Effector CD4-positive, alpha-beta T cell (primary cell): ENCODE data around the gene KCNE1.

ENCODE experiments used
- DNase-seq: peaks from one replicate; pipeline ENCODE4 v3.0.0-alpha.2; 2020

The KCNE1 gene

GRCh38 chr21:34535886-34536285 is 23.9 kb upstream of the KCNE1 start:
- DNase-seq, result no peak

GRCh38 chr21:34534522-34534921 is 22.5 kb upstream of the KCNE1 start:
- no peak for DNase-seq

GRCh38 chr21:34533938-34534337 is 21.9 kb upstream of the KCNE1 start:
- no peak for DNase-seq

- DNase-seq, result no peak
Measured at GRCh38 chr21:34531399-34531798, 19.4 kb upstream of the KCNE1 start.

- no peak for DNase-seq
Measured at GRCh38 chr21:34530261-34530660, 18.3 kb upstream of the KCNE1 start.

GRCh38 chr21:34528131-34528561 is 16.1 kb upstream of the KCNE1 start:
- no peak for DNase-seq

- DNase-seq, result no peak
Measured at GRCh38 chr21:34526618-34527290, 14.7 kb upstream of the KCNE1 start.

GRCh38 chr21:34526241-34526617 is 14.2 kb upstream of the KCNE1 start:
- DNase-seq, result no peak

GRCh38 chr21:34524646-34525601 is 12.9 kb upstream of the KCNE1 start:
- DNase-seq, result no peak

- no peak for DNase-seq
Measured at GRCh38 chr21:34523019-34523555, 11.1 kb upstream of the KCNE1 start.

- DNase-seq, result no peak
Measured at GRCh38 chr21:34522284-34522683, 10.3 kb upstream of the KCNE1 start.

- no peak for DNase-seq
Measured at GRCh38 chr21:34521561-34521960, 9.6 kb upstream of the KCNE1 start.

GRCh38 chr21:34520764-34521508 is 8.9 kb upstream of the KCNE1 start:
- no peak for DNase-seq

- DNase-seq, result no peak
Measured at GRCh38 chr21:34520281-34520680, 8.3 kb upstream of the KCNE1 start.

- no peak for DNase-seq
Measured at GRCh38 chr21:34519694-34520093, 7.7 kb upstream of the KCNE1 start.

- DNase-seq, result no peak
Measured at GRCh38 chr21:34519016-34519415, 7.0 kb upstream of the KCNE1 start.

- no peak for DNase-seq
Measured at GRCh38 chr21:34518301-34518700, 6.3 kb upstream of the KCNE1 start.

GRCh38 chr21:34517491-34518245 is 5.7 kb upstream of the KCNE1 start:
- DNase-seq, result no peak

GRCh38 chr21:34517039-34517438 is 5.0 kb upstream of the KCNE1 start:
- DNase-seq, result no peak

- DNase-seq, result no peak
Measured at GRCh38 chr21:34514576-34515115, 2.6 kb upstream of the KCNE1 start.

GRCh38 chr21:34513129-34513675 is 1.2 kb upstream of the KCNE1 start:
- no peak for DNase-seq

- DNase-seq, result no peak
Measured at GRCh38 chr21:34511181-34511580, 829 bp downstream of the KCNE1 start.
